Motor neuron (in vitro differentiated cells): Measurements from ENCODE around the gene EVC. TPM values are rescaled to one million over a fixed set of nuclear protein-coding genes. Genes with fewer than 3 reads are reported as not detected.
A peak's percentile ranks its signal among the peaks of the same experiment; 100 is the strongest.

Experiments
- ATAC-seq, 8 experiments: fragments of 200-7000 bp; cut with Tn5 transposase; replicated peaks in 6 of 8; 2 replicates each; pipeline ENCODE4 v1.8.0; 2021; ENCODE audit warnings: mild to moderate bottlenecking in 8 of 8, moderate library complexity in 8 of 8
- H3K27ac ChIP-seq, 2 donors: fragments of 250-450 bp; sonication (Bioruptor Pico); 2 replicates each; pipeline ENCODE4 v1.9.0; 2021; ENCODE audit warnings: antibody characterized with exemption in 2 of 2, mild to moderate bottlenecking in 2 of 2, moderate library complexity in 1 of 2
- H3K4me1 ChIP-seq, 2 donors: fragments of 250-450 bp; sonication (Bioruptor Pico); replicated peaks in 1 of 2; 2 replicates each; pipeline ENCODE4 v1.6.1; 2021; ENCODE audit warnings: antibody characterized with exemption in 2 of 2, mild to moderate bottlenecking in 2 of 2, moderate library complexity in 1 of 2
- H3K4me3 ChIP-seq, 5 donors: fragments of 250-450 bp; sonication (Bioruptor Pico); 2 replicates each; pipeline ENCODE4 v1.9.0; 2021; ENCODE audit warnings: antibody characterized with exemption in 5 of 5, mild to moderate bottlenecking in 5 of 5, moderate library complexity in 4 of 5
- WGBS, 10 experiments: fragments of 450-650 bp; shearing (Covaris generic); methylation state at CpG; one replicate each; pipeline ENCODE4 v1.0.0; 2022; 5-methylcytosine and 5-hydroxymethylcytosine counted together
- in situ Hi-C, 9 experiments: fragments of 400-800 bp; cut with MboI; loops; one replicate each; pipeline ENCODE4 v1.15.0; 2021; ENCODE audit warnings: low sequenced_read_pairs in 9 of 9, low pct_unique_long_range_greater_than_20kb in 2 of 9; ENCODE audit not compliant: unreplicated experiment in 9 of 9
- total RNA-seq, 8 experiments: library from RNA; unstranded; fragments of 300-600 nt; gene quantifications; 2 replicates each; pipeline versions ENCODE4 v1.2.3 to v1.2.4, GENCODE V29; 2022

The EVC gene
- total RNA-seq, 8 experiments from 2014 or later, result 2.1 to 26.4 (median 7.7) TPM

DNA sequence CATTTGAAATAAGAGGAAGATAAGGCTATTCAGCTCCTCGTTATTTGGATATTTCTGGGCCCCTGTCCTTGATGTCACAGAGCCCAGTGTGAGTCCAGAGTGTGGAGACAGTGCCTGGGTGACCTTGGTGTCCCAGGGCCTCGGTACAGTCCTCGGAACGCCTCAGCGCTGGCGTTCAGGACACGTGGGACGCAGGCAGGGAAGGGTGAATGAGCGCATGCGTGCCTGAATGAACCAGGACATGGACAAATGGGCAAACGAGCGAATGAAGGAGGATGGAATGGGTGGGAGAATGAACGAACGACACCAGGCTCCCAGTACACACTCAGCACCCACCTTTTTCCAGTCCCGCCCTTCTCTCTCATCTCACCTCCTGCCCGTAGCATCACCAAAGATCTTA, 44.2 kb downstream of the EVC start:
- Histone ChIP-seq H3K27ac (no peak overlapping the region), H3K4me1 (peaks cover 8 to 11% of the 10 kb centered on the region in 2 donors), H3K4me3 (no peak overlapping the region)
- ATAC-seq, result no peak
- in situ Hi-C loops, result no loop called here
- 70 to 95% (median 89%) methylated on average over 2 to 8 of the region's 16 CpGs; no CpG with 5 or more reads in 4 of the 10 experiments for WGBS, 10 experiments

DNA sequence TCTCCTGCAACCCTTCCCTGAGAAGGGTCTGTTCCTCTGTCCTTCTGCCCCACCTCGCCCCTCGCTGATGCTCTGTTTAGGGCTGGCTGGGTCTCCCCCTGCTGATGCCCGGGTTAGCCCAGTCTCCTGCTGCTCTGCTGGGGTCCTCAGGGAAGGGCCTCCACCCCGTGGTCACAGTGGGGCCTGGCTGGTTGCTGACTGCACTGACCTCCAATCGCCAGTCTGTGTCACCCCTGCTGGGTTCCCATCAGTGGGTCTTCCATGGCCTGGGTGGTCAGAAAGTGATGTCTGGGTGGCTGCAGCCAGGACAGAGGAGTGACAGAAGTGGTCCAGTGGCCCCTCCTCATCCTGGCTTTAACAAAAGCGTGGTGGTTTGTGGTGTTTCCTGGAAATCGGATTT, 44.7 kb downstream of the EVC start:
- WGBS, 10 experiments, result 67 to 100% (median 87%) methylated on average over 1 to 3 of the region's 7 CpGs; no CpG with 5 or more reads in 5 of the 10 experiments
- no peak for ATAC-seq
- H3K4me3 ChIP-seq, result no peak overlapping the region
- H3K4me1 ChIP-seq, result peaks cover 8 to 11% of the 10 kb centered on the region in 2 donors
- no peak overlapping the region for H3K27ac ChIP-seq
- in situ Hi-C loops, result no loop called here

DNA sequence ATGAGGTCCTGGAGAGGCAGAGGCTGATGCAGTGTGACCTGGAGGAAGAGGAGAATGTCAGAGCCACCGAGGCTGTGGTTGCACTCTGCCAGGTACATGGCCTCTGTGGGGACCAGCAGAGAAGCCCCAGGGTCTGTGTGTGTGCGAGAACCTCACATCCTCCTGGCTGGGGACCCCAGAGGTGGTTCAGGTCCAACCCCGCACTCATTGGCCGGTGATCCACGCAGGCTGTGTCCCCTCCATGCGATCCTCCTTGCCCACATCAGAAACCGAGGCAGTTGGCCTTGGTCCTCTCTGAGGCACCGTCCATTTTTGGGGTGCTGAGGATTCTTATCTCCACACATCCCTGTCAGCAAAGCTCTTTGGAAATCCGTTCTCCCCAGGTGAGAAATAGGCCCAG, 45.3 kb downstream of the EVC start:
- peaks cover 8 to 11% of the 10 kb centered on the region in 2 donors for H3K4me1 ChIP-seq
- 96 to 100% (median 100%) methylated on average over 2 to 7 of the region's 9 CpGs; no CpG with 5 or more reads in 6 of the 10 experiments for WGBS, 10 experiments
- in situ Hi-C loops, result no loop called here
- H3K27ac ChIP-seq, result no peak overlapping the region
- H3K4me3 ChIP-seq, result no peak overlapping the region
- no peak for ATAC-seq

DNA sequence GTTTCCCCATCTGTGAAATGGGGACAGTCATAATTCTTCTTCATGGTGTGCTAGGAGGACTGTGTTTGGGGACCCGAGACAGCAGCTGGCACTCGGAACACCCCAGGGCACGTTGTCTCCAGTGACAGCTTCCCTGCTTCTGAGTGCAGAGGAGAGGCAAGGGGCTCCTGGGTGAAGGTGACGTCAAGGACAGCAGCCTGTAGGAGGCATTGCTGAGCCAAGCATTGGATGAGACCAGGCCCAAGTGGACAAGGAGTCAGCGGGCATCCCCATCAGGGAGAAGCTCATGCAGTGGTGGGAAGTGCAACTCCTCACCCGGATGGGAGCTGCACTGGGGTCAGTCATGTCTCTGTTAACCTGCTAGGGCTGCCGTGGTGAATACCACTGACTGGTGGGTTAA, 46.1 kb downstream of the EVC start:
- Histone ChIP-seq H3K27ac (no peak overlapping the region), H3K4me3 (no peak overlapping the region), H3K4me1 (peaks cover 6 to 9% of the 10 kb centered on the region in 2 donors)
- no peak for ATAC-seq
- 67 to 100% (median 100%) methylated on average over 1 to 7 of the region's 7 CpGs; no CpG with 5 or more reads in 4 of the 10 experiments for WGBS, 10 experiments
- in situ Hi-C loops, result no loop called here

DNA sequence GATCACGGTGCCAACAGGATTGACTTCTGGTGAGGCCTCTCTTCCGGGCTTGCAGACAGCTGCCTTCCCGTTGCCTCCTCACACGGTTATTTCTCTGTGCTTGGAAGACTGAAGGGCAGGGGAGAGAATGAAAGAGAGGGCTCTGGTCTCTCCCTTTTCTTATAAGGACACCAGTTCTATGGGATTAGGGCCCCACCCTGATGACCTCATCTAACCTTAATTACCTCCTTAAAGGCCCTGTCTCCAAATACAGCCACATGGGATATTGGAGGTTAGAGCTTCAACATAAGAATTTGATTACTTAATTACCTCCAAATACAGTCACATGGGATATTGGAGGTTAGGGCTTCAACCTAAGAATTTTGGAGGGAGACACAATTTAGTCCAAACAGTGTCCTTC, 46.5 kb downstream of the EVC start:
- Histone ChIP-seq H3K27ac (no peak overlapping the region), H3K4me3 (no peak overlapping the region), H3K4me1 (peaks cover 2 to 5% of the 10 kb centered on the region in 2 donors)
- WGBS, 10 experiments, result 100% methylated on average over 1 to 3 of the region's 4 CpGs; no CpG with 5 or more reads in 7 of the 10 experiments
- no peak for ATAC-seq
- in situ Hi-C loops, result no loop called here

DNA sequence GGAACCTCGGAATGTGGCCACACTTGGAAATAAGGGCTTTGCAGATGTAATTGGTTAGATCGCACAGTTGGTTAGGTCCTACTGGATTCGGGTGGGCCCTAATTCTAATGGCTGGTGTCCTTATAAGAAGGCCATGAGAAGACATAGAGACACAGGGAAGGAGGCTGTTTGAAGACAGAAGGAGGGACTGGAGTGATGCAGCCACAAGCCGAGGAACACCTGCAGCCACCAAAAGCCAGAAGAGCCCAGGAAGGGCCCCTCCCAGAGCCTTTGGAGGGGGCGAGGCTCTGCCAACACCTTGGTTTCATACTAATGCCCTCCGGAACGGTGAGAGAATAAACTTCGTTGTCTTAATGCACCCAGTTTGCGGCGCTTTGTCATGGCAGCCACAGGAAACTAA, 47.0 kb downstream of the EVC start:
- peaks cover 0 to under 1% of the 10 kb centered on the region in 2 donors for H3K4me1 ChIP-seq
- H3K4me3 ChIP-seq, result no peak overlapping the region
- H3K27ac ChIP-seq, result no peak overlapping the region
- 60 to 100% (median 98%) methylated on average over 1 to 9 of the region's 10 CpGs; no CpG with 5 or more reads in 1 of the 10 experiments for WGBS, 10 experiments
- ATAC-seq, result no peak
- in situ Hi-C loops, result no loop called here

DNA sequence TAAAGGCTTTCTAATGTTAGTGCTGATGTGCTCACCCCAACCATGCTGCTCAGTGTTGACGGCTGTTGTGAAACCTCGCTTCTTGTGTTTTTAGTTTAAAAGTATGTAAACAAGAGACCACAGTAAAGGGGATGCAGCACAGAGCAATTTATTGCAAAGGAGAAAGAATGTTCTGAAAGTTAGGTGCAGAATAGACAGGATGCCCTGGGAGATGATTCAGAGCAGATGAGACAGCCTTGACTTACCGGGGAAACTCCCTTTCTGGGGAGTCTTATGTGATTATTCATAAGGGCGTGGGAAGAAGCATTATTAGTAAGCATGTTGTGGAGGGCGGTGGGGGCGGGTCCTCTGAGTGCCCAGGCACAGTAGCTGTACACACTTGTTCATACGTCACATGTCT, 47.7 kb downstream of the EVC start:
- Histone ChIP-seq H3K4me3 (no peak overlapping the region), H3K27ac (no peak overlapping the region), H3K4me1 (no peaks in the 10 kb centered on the region)
- in situ Hi-C loops, result no loop called here
- 0 to 100% (median 50%) methylated on average over 1 to 4 of the region's 7 CpGs; no CpG with 5 or more reads in 1 of the 10 experiments for WGBS, 10 experiments
- peak in 5 of 8 experiments; percentile 26 to 99 (median 97) for ATAC-seq

DNA sequence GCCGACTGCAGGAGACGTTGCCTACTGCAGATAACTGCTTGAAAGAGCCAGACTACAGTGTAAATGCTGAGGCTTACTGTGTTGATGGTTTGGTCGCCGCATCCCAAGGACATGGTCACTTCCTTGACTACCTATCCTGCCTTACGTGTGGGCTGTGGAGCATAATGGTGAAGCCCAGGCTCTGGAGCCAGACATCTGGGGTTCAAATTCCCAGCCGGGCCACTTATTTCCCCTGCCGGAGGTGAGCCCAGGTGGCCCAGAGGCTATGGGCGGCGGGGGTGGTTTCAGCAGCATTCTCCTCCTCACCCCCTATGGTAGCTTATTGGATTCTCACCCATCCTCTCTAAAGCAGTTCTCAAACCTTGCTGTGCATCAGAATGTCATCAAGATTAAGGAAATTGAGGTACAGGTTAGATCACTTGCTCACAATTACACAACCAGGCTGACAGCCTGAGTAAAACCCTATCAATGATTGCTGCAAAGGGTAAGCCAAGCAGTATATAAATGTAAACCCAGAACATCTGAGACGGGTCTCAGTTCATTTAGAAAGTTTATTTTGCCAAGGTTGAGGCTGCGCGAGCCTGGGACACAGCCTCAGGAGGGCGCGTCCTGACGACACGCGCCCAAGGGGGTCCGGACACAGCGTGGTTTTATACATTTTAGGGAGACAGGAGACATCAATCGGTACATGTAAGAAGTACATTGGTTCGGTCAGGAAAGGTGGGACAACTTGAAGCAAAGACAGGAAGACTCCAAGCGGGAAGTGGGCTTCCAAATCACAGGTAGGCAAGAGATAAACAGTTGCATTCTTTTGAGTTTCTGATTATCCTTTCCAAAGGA, 48.5 kb downstream of the EVC start:
- no peak for ATAC-seq
- Histone ChIP-seq H3K4me1 (no peaks in the 10 kb centered on the region), H3K27ac (no peak overlapping the region), H3K4me3 (no peak overlapping the region)
- whole genome bisulfite sequencing, 10 experiments, result 79 to 100% (median 94%) methylated on average over 2 to 12 of the region's 22 CpGs; no CpG with 5 or more reads in 2 of the 10 experiments
- in situ Hi-C loops, result no loop called here

DNA sequence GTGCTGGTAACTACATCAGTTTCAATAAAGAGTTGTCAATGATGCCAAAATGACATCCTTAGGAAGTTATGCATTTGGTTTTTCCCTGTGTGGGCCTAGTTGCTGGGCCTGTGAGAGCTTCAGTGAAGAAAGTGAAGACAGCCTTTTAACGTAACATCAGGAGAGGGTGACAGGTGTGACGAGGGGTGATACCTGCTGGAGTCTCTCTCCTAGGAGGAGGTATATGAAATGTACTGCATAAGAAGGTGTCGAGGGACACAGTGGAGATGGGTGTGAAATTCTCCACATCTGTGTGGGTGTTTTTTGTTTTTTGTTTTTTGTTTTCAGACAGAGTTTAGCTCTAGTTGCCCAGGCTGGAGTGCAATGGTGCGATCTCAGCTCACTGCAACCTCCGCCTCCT, 49.2 kb downstream of the EVC start:
- H3K4me1 ChIP-seq, result no peaks in the 10 kb centered on the region
- no peak for ATAC-seq
- WGBS, 10 experiments, result 80 to 100% (median 93%) methylated on average over 1 to 4 of the region's 5 CpGs; no CpG with 5 or more reads in 4 of the 10 experiments
- H3K4me3 ChIP-seq, result no peak overlapping the region
- H3K27ac ChIP-seq, result no peak overlapping the region
- in situ Hi-C loops, result no loop called here

DNA sequence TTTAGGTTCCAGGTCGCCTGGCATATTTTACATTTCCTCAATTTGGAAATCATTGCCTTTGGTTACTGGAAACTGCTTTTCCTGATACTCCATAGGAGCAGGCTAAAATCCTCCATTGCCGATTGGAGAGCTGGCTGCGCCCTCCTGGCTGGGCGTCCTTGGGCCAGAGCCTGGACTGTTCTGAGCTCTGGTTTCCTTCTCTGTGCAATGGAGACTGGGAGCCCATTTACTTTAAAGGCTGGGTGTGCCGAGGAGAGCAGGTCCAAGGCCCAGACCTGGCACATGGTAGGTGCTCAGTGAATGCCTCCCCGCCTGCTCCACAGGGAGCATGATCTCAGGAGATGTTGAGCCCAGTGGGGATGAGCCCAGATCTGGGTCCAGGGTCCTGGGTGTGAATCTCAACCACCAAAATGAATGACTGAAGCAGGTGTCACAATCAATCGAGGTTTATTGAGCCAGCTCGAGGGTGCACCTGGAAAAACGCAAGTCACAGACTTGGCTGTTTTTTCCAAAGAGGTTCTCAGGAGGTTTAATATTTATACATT, 50.0 kb downstream of the EVC start:
- Histone ChIP-seq H3K27ac (no peak overlapping the region), H3K4me3 (no peak overlapping the region), H3K4me1 (no peaks in the 10 kb centered on the region)
- in situ Hi-C loops, result no loop called here
- ATAC-seq, result no peak
- 83 to 100% (median 93%) methylated on average over 1 to 7 of the region's 9 CpGs; no CpG with 5 or more reads in 5 of the 10 experiments for WGBS, 10 experiments

DNA sequence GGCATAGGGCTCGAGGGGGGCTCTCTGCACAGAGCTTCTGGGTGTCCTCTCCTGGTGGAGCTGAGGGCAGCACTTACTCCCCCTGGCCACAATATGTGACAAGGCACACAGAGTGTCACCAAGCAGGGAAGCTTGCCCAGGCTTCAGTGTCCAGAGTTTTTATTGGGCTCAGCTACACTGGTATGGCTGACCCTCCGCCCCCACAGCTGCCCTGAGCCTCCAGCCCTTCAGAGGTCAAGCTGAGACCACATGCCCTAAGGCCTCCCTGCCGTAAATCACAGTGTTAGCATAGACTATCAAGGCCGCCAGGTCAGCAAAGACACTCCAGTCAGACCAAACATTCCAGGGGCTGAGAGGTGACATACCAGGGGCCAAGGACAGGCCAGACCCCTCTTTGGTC, 59.0 kb downstream of the EVC start:
- in situ Hi-C loops, result no loop called here
- H3K27ac ChIP-seq, result no peak overlapping the region
- WGBS, 10 experiments, result 60 to 100% (median 78%) methylated on average over 1 to 3 of the region's 4 CpGs; no CpG with 5 or more reads in 4 of the 10 experiments
- peaks cover 4 to 9% of the 10 kb centered on the region in 2 donors for H3K4me1 ChIP-seq
- H3K4me3 ChIP-seq, result no peak overlapping the region
- no peak for ATAC-seq

DNA sequence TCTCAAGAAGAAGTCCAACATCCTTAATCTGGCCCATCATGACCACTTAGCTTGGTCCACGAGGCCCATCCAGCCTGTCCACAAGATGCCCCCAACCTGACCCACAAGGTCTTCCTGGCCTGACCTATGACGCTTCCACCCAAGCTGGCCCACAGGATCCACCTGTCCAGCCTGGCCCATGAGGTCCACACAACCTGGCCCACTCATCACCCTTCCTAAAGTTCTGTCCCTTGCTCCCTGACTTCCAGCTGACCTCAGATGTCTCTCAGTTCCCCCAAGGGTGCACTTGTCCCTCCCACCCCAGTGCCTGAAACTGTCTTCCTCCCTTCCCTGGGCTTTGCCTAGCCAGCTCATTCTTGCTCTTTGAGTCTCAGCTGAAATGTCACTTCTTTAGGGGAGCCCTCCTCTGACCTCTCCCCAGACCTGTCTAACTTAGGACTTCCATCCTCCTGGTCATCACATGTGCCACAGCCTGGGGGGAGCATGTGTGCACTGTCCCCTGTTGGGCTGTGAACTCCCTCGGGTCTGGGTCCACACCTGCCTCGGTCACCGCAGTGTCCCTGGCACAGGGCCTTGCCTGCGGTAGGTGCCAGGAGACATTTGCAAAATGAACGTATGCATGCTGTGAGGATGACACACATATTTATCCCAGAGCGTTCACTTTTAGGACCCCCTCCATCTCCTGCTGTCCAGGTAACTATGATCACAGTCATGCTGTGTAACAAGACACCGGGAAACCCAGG, 61.7 kb downstream of the EVC start:
- in situ Hi-C loops, result no loop called here
- no peak for ATAC-seq
- Histone ChIP-seq H3K27ac (no peak overlapping the region), H3K4me3 (no peak overlapping the region), H3K4me1 (peaks cover 4 to 9% of the 10 kb centered on the region in 2 donors)
- WGBS, 10 experiments, result 37 to 100% (median 94%) methylated on average over 2 to 6 of the region's 9 CpGs; no CpG with 5 or more reads in 5 of the 10 experiments

DNA sequence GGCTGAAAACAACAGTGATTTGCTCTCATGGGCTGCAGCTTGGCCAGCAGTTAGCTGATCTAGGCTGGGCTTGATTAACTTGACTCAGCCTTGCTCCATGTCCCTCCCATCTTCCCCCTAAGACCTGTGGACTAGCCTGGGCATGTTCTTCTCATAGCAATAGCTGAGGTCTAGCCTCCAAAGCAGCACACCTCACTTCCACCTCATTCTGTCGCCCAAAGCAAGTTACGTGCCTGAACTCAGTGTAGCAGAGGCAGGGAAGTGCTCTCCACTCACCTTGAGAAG, 62.2 kb downstream of the EVC start:
- WGBS, 10 experiments, result 80% methylated on average over 1 of the region's 2 CpGs; no CpG with 5 or more reads in 9 of the 10 experiments
- in situ Hi-C loops, result no loop called here
- peaks cover 4 to 9% of the 10 kb centered on the region in 2 donors for H3K4me1 ChIP-seq
- H3K27ac ChIP-seq, result no peak overlapping the region
- peak in 3 of 8 experiments; percentile 63 to 88 (median 77) for ATAC-seq
- no peak overlapping the region for H3K4me3 ChIP-seq
